ENCODE results near the gene ATP12A. TPM values are rescaled to one million over a fixed set of nuclear protein-coding genes. Genes with fewer than 3 reads are reported as not detected.

Gene ATP12A
- total RNA-seq, 1 donor, result not detected

GRCh38 chr13:24679686-24680085 is 522 bp upstream of the ATP12A start:
- no peak for TF ChIP-seq CTCF (IDR thresholded peaks at IDR 0.05; ENCODE audit: insufficient read depth, low read length)
- no peak for DNase-seq (ENCODE audit: low read depth)
- H3K4me3 ChIP-seq (ENCODE audit: low read depth, low read length), result no peak overlapping the region

GRCh38 chr13:24680921-24681604 is 855 bp downstream of the ATP12A start:
- no peak overlapping the region for H3K4me3 ChIP-seq (ENCODE audit: low read depth, low read length)
- no peak for TF ChIP-seq CTCF (IDR thresholded peaks at IDR 0.05; ENCODE audit: insufficient read depth, low read length)
- no peak for DNase-seq (ENCODE audit: low read depth)

GRCh38 chr13:24681930-24682329 is 1.7 kb downstream of the ATP12A start:
- H3K4me3 ChIP-seq (ENCODE audit: low read depth, low read length), result no peak overlapping the region
- no peak for DNase-seq (ENCODE audit: low read depth)
- no peak for TF ChIP-seq CTCF (IDR thresholded peaks at IDR 0.05; ENCODE audit: insufficient read depth, low read length)

GRCh38 chr13:24682353-24682752 is 2.1 kb downstream of the ATP12A start:
- no peak overlapping the region for H3K4me3 ChIP-seq (ENCODE audit: low read depth, low read length)
- TF ChIP-seq CTCF (IDR thresholded peaks at IDR 0.05; ENCODE audit: insufficient read depth, low read length), result no peak
- no peak for DNase-seq (ENCODE audit: low read depth)

- no peak for DNase-seq (ENCODE audit: low read depth)
- TF ChIP-seq CTCF (IDR thresholded peaks at IDR 0.05; ENCODE audit: insufficient read depth, low read length), result no peak
- H3K4me3 ChIP-seq (ENCODE audit: low read depth, low read length), result no peak overlapping the region
These were observed 3.1 kb downstream of the ATP12A start for GRCh38 chr13:24683351-24683750.

GRCh38 chr13:24683838-24684599 is 3.8 kb downstream of the ATP12A start:
- TF ChIP-seq CTCF (IDR thresholded peaks at IDR 0.05; ENCODE audit: insufficient read depth, low read length), result peak; percentile 78
- no peak overlapping the region for H3K4me3 ChIP-seq (ENCODE audit: low read depth, low read length)
- peak; percentile 29 for DNase-seq (ENCODE audit: low read depth)
